WTC11 (cell line): ENCODE measurements around the gene NEURL1B. TPM values are rescaled to one million over a fixed set of nuclear protein-coding genes. Genes with fewer than 3 reads are reported as not detected.

Experiments
- ARID4B ChIP-seq: sonication (generic); formaldehyde crosslinking; IDR thresholded peaks from 2 replicates; pipeline ENCODE4 v1.8.0; 2023; ENCODE audit warnings: missing genetic modification reagents, mild to moderate bottlenecking, borderline replicate concordance
- CREB1 ChIP-seq: sonication (generic); formaldehyde crosslinking; IDR thresholded peaks from 2 replicates; pipeline ENCODE4 v1.8.0; 2023; ENCODE audit warnings: mild to moderate bottlenecking, missing genetic modification reagents
- ELF4 ChIP-seq: sonication (generic); formaldehyde crosslinking; IDR thresholded peaks from 2 replicates; pipeline ENCODE4 v1.8.1; 2022; ENCODE audit warnings: low read depth, mild to moderate bottlenecking, moderate library complexity, missing genetic modification reagents
- ESRRA ChIP-seq: sonication (generic); formaldehyde crosslinking; IDR thresholded peaks from 2 replicates; pipeline ENCODE4 v1.8.1; 2022; ENCODE audit warnings: mild to moderate bottlenecking, missing genetic modification reagents, borderline replicate concordance
- FOXK1 ChIP-seq: sonication (generic); formaldehyde crosslinking; IDR thresholded peaks from 2 replicates; pipeline ENCODE4 v1.8.0; 2022; ENCODE audit warnings: mild to moderate bottlenecking, moderate library complexity, missing genetic modification reagents
- FOXP4 ChIP-seq: sonication (generic); formaldehyde crosslinking; IDR thresholded peaks from 2 replicates; pipeline ENCODE4 v1.8.0; 2022; ENCODE audit warnings: mild to moderate bottlenecking, missing genetic modification reagents
- GABPB1 ChIP-seq: sonication (generic); formaldehyde crosslinking; IDR thresholded peaks from 2 replicates; pipeline ENCODE4 v1.8.1; 2023; ENCODE audit warnings: mild to moderate bottlenecking, missing genetic modification reagents
- GRHL2 ChIP-seq: fragments of 250-450 bp; sonication (Bioruptor Pico); IDR thresholded peaks from 2 replicates; pipeline ENCODE4 v1.8.0; 2022; ENCODE audit warnings: mild to moderate bottlenecking, moderate library complexity; ENCODE audit not compliant: insufficient replicate concordance, severe bottlenecking
- IRF1 ChIP-seq: sonication (generic); formaldehyde crosslinking; IDR thresholded peaks from 2 replicates; pipeline ENCODE4 v1.8.0; 2023; ENCODE audit warnings: missing genetic modification reagents
- NFYB ChIP-seq: sonication (generic); formaldehyde crosslinking; conservative IDR thresholded peaks from 2 replicates; pipeline ENCODE4 v1.8.0; 2022; ENCODE audit warnings: low read depth, missing genetic modification reagents
- NR3C1 ChIP-seq: sonication (generic); formaldehyde crosslinking; conservative IDR thresholded peaks from 2 replicates; pipeline ENCODE4 v1.8.1; 2023; ENCODE audit warnings: low read depth, mild to moderate bottlenecking, missing genetic modification reagents
- SP1 ChIP-seq: sonication (generic); formaldehyde crosslinking; conservative IDR thresholded peaks from 2 replicates; pipeline ENCODE4 v1.8.1; 2022; ENCODE audit warnings: missing genetic modification reagents
- ZNF219 ChIP-seq: sonication (generic); formaldehyde crosslinking; IDR thresholded peaks from 2 replicates; pipeline ENCODE4 v1.8.0; 2023; ENCODE audit warnings: missing genetic modification reagents, mild to moderate bottlenecking, borderline replicate concordance
- ZNF416 ChIP-seq: fragments of 250-450 bp; sonication (Bioruptor Pico); IDR thresholded peaks from 2 replicates; pipeline ENCODE4 v1.9.0; 2021; ENCODE audit warnings: mild to moderate bottlenecking, inconsistent platforms
- ZNF532 ChIP-seq: fragments of 250-450 bp; sonication (Bioruptor Pico); IDR thresholded peaks from 2 replicates; pipeline ENCODE4 v1.9.0; 2021; ENCODE audit warnings: mild to moderate bottlenecking, borderline replicate concordance
- ZSCAN18 ChIP-seq: fragments of 250-450 bp; sonication (Bioruptor Pico); IDR thresholded peaks from 2 replicates; pipeline ENCODE4 v2.1.2; 2022; ENCODE audit warnings: mild to moderate bottlenecking, moderate library complexity
- total RNA-seq: library from RNA; stranded (reverse); gene quantifications from 3 replicates; pipeline ENCODE4 v1.2.3, GENCODE V29; 2021
- TF ChIP-seq, protein P1 (sequence below): fragments of 200-600 bp; IDR thresholded peaks from 2 replicates; pipeline ENCODE4 v1.8.0; 2022; ENCODE audit warnings: antibody characterized with exemption
- TF ChIP-seq, protein P2 (sequence below): sonication (generic); formaldehyde crosslinking; IDR thresholded peaks from 2 replicates; pipeline ENCODE4 v1.8.1; 2022; ENCODE audit warnings: low read depth, mild to moderate bottlenecking, moderate library complexity, missing genetic modification reagents, borderline replicate concordance
- TF ChIP-seq, protein P3 (sequence below): sonication (generic); formaldehyde crosslinking; IDR thresholded peaks from 2 replicates; pipeline ENCODE4 v1.8.0; 2022; ENCODE audit warnings: mild to moderate bottlenecking, missing genetic modification reagents
- TF ChIP-seq, protein P4 (sequence below): sonication (generic); formaldehyde crosslinking; IDR thresholded peaks from 2 replicates; pipeline ENCODE4 v1.8.1; 2023; ENCODE audit warnings: mild to moderate bottlenecking, missing genetic modification reagents, moderate library complexity

NEURL1B gene
- total RNA-seq, 1 experiment from 2014 or later: 9.8 TPM

DNA sequence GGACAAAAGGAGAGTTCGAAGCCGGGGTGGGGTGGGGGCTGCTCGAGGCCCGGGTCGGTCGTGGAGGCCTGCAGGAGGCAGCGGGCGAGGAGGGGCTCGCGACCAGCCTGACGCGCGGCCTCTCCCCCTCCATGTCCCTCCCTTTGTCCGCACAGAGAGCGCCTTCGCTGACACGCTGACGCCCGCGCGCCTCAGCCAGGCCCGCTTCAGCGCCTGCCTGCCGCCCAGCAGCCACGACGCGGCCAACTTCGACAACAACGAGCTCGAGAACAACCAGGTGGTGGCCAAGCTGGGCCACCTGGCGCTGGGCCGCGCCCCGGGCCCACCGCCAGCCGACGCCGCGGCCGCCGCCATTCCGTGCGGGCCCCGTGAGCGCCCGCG lies 42.2 kb downstream of the NEURL1B start (continued):
- peak; percentile 71; the same call in 1 of the 2 replicates for TF ChIP-seq FOXP4 (CRISPR knock-in tag)
- TF ChIP-seq NFYB: no peak
- no peak for TF ChIP-seq GABPB1
- TF ChIP-seq, protein P1, sequence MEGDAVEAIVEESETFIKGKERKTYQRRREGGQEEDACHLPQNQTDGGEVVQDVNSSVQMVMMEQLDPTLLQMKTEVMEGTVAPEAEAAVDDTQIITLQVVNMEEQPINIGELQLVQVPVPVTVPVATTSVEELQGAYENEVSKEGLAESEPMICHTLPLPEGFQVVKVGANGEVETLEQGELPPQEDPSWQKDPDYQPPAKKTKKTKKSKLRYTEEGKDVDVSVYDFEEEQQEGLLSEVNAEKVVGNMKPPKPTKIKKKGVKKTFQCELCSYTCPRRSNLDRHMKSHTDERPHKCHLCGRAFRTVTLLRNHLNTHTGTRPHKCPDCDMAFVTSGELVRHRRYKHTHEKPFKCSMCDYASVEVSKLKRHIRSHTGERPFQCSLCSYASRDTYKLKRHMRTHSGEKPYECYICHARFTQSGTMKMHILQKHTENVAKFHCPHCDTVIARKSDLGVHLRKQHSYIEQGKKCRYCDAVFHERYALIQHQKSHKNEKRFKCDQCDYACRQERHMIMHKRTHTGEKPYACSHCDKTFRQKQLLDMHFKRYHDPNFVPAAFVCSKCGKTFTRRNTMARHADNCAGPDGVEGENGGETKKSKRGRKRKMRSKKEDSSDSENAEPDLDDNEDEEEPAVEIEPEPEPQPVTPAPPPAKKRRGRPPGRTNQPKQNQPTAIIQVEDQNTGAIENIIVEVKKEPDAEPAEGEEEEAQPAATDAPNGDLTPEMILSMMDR: no peak
- no peak for TF ChIP-seq ZNF416 (CRISPR knock-in tag)
- no peak for TF ChIP-seq ESRRA
- TF ChIP-seq ZNF532 (CRISPR knock-in tag): no peak
- TF ChIP-seq GRHL2 (CRISPR knock-in tag): no peak
- TF ChIP-seq ARID4B (CRISPR knock-in tag): no peak; the same call in 1 of the 2 replicates
- TF ChIP-seq ZNF219 (CRISPR knock-in tag): no peak
- TF ChIP-seq, protein P2, sequence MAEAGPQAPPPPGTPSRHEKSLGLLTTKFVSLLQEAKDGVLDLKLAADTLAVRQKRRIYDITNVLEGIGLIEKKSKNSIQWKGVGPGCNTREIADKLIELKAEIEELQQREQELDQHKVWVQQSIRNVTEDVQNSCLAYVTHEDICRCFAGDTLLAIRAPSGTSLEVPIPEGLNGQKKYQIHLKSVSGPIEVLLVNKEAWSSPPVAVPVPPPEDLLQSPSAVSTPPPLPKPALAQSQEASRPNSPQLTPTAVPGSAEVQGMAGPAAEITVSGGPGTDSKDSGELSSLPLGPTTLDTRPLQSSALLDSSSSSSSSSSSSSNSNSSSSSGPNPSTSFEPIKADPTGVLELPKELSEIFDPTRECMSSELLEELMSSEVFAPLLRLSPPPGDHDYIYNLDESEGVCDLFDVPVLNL (CRISPR knock-in tag): peak; percentile 47; the same call in 1 of the 2 replicates
- TF ChIP-seq FOXK1 (CRISPR knock-in tag): peak; percentile 70; the same call in 1 of the 2 replicates
- peak; percentile 49; the same call in 1 of the 2 replicates for TF ChIP-seq CREB1 (CRISPR knock-in tag)
- TF ChIP-seq IRF1 (CRISPR knock-in tag): peak; percentile 82; the same call in 1 of the 2 replicates
- TF ChIP-seq ELF4 (CRISPR knock-in tag): no peak
- TF ChIP-seq, protein P3, sequence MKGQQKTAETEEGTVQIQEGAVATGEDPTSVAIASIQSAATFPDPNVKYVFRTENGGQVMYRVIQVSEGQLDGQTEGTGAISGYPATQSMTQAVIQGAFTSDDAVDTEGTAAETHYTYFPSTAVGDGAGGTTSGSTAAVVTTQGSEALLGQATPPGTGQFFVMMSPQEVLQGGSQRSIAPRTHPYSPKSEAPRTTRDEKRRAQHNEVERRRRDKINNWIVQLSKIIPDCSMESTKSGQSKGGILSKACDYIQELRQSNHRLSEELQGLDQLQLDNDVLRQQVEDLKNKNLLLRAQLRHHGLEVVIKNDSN: peak; percentile 18; the same call in 1 of the 2 replicates
- TF ChIP-seq NR3C1 (CRISPR knock-in tag): 0 out of 2 replicates have a peak, but pooled peaks have one; percentile 13
- no peak for TF ChIP-seq SP1 (CRISPR knock-in tag)
- TF ChIP-seq, protein P4, sequence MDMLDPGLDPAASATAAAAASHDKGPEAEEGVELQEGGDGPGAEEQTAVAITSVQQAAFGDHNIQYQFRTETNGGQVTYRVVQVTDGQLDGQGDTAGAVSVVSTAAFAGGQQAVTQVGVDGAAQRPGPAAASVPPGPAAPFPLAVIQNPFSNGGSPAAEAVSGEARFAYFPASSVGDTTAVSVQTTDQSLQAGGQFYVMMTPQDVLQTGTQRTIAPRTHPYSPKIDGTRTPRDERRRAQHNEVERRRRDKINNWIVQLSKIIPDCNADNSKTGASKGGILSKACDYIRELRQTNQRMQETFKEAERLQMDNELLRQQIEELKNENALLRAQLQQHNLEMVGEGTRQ: 0 out of 2 replicates have a peak, but pooled peaks have one; percentile 16
- no peak for TF ChIP-seq ZSCAN18 (CRISPR knock-in tag)
